ENCODE results near the gene ENTPD6.
"Not testable (repeated sequence)": the region's sequence is repeated elsewhere in the genome, so short reads cannot be mapped to it uniquely, and the experiment has no call there.

The ENTPD6 gene

DNA sequence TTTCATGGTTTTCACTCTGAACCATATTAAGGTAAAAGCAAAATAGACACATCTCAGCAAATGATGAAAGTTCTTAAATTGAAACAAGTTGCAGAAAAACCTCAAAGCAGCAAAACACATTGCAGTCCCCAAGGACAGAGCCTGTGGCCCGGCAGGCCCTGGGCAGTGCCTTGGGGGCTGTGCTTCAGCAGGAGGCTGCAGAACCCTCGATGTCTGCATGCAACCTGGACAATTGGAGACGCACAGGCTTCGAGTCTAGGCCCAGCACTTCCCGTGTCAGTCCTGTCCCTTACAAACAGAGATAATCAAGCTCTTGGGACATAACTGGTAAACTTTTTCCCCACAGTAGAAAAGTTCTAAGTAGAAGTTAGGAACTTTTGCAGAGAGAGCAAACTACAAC is 61.6 kb downstream of the ENTPD6 start:
- Mint-ChIP-seq H3K4me1 (ENCODE audit: low read depth) (peaks cover 80% of the 10 kb centered on the region), H3K27me3 (no peaks in the 10 kb centered on the region), H3K4me3 (no peak overlapping the region), H3K27ac (peak overlapping the region; percentile 90), H3K36me3 (peaks cover 7% of the 10 kb centered on the region), H3K9me3 (ENCODE audit: low read depth) (no peaks in the 10 kb centered on the region)

DNA sequence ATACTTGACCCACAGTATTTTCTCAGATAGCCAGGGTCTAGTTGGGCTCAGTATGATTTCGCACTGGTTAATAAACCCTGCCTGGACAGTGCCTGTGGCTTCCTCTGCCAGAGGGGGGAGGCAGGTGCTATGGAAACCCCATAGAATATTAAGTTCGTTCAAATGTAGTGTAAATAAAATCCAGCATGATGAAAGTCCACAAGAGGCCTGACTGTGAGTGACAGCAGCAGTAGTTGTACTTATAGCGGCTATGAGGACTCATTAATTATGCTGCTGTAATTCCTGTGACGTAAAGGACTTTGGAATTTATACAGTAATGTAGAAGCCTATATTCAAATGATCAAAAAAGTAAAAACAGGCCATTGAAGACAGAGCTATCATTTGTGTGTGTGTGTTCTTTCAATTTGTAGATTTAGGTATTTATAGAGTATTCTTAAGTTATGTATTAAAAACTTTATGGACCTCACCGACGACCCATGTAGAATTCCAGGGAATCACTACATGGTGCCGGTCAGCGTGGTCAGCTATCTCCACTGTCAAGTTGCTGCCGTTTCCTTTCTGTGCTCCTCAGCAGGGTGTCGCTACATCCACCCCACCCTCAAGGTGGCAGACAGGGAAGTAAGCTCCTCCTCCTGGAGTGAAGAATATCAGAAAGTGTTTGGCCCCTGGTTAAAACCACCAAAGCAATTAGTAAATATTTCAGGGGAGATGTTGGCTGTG is 62.4 kb downstream of the ENTPD6 start:
- peak overlapping the region; percentile 90 for H3K27ac Mint-ChIP-seq
- H3K27me3 Mint-ChIP-seq = no peaks in the 10 kb centered on the region
- H3K36me3 Mint-ChIP-seq = peaks cover 7% of the 10 kb centered on the region
- no peak overlapping the region for H3K4me3 Mint-ChIP-seq
- H3K9me3 Mint-ChIP-seq (ENCODE audit: low read depth) = no peaks in the 10 kb centered on the region
- H3K4me1 Mint-ChIP-seq (ENCODE audit: low read depth) = peaks cover 72% of the 10 kb centered on the region

DNA sequence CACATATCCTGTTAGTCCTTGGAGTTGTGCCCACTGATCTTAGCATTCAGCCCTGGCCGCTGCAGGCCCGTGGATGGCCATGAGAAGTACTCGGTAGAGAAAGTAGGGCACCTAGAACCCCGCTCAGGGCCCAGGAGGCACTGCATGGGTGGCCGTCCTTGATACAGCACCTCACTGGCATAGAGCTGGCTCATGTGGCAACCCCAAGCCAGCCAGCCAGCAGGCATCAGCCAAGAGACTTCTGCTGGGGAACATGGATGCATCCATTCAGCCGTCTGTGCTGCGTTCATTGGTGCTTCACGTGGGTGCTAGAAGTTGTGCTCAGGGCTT is 62.9 kb downstream of the ENTPD6 start:
- peaks cover 70% of the 10 kb centered on the region for H3K4me1 Mint-ChIP-seq (ENCODE audit: low read depth)
- H3K27ac Mint-ChIP-seq = peak overlapping the region; percentile 90
- H3K4me3 Mint-ChIP-seq = no peak overlapping the region
- no peaks in the 10 kb centered on the region for H3K9me3 Mint-ChIP-seq (ENCODE audit: low read depth)
- H3K27me3 Mint-ChIP-seq = no peaks in the 10 kb centered on the region
- peaks cover 7% of the 10 kb centered on the region for H3K36me3 Mint-ChIP-seq

DNA sequence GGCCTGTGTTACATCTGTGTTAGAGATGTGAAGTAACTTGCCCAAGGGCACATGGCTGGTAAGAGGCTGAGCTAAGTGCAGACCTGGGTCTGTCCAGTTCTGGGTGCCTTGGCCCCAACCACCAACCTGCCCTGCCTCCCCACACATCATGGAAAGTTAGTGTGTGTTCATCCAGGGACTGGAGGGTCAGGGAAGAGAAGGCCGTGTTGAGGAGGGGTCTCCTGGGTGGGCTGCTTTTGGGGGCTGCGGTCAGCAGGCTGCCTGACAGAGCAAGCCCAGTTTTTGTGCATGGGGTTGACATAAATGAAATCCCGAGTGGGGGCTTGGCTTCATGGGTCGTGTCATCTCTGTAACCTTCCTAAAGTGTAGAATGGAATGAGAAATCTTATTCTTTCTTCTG is 63.3 kb downstream of the ENTPD6 start:
- Mint-ChIP-seq H3K27me3 (no peaks in the 10 kb centered on the region), H3K4me1 (ENCODE audit: low read depth) (peaks cover 67% of the 10 kb centered on the region), H3K4me3 (peak overlapping the region; percentile 51), H3K27ac (peak overlapping the region; percentile 90), H3K9me3 (ENCODE audit: low read depth) (no peaks in the 10 kb centered on the region), H3K36me3 (peaks cover 7% of the 10 kb centered on the region)

DNA sequence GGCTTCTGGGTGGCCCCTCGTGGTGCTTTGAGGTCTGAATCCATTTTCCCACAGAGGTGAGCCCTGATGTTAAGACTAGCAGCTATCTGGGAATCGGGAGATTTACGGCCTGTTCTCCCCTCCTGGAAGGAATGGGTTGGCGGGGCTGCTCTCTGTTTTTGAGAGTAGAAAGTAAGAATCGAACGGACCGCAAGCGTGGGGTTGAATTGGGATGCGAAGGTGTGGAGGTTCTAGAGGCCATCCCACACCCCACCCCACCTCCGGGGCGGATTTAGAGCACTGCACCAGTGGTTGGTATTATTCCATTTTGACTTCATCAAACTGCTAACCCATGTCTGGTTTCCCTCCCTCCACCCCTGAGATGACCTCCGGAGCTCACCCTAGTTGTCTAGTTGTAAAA is 63.8 kb downstream of the ENTPD6 start:
- Mint-ChIP-seq H3K27ac (peak overlapping the region; percentile 90), H3K4me3 (peak overlapping the region; percentile 74)

DNA sequence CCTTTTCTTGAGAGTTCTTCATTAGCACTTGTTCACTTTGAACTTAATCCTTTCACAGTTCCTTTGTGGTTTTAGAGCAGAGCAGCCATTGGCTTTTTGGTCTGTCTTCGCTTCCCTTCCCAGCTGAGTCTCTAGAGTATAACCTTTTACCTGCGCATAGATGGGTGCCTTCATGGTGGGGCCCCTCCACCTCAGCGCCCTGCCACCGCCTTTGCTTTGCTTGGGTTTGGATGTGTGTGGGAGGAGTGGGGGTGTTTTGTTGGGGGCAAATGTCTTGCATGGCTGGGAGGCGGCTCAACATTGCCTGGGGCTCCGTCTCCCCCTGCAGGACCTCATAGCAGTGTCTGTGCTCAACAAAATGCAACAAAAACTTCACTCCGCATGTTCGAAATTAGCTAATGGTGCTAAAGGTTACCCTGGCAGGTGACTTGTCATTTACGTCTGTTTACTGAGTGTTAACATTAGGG is 64.3 kb downstream of the ENTPD6 start:
- Mint-ChIP-seq H3K36me3 (peaks cover 9% of the 10 kb centered on the region), H3K4me1 (ENCODE audit: low read depth) (peaks cover 62% of the 10 kb centered on the region), H3K27me3 (no peaks in the 10 kb centered on the region), H3K4me3 (peak overlapping the region; percentile 74), H3K9me3 (ENCODE audit: low read depth) (no peaks in the 10 kb centered on the region), H3K27ac (peak overlapping the region; percentile 90)

More for the DNA sequence above, 63.8 kb downstream of the ENTPD6 start:
- no peaks in the 10 kb centered on the region for H3K27me3 Mint-ChIP-seq
- peaks cover 9% of the 10 kb centered on the region for H3K36me3 Mint-ChIP-seq
- peaks cover 66% of the 10 kb centered on the region for H3K4me1 Mint-ChIP-seq (ENCODE audit: low read depth)
- no peaks in the 10 kb centered on the region for H3K9me3 Mint-ChIP-seq (ENCODE audit: low read depth)

DNA sequence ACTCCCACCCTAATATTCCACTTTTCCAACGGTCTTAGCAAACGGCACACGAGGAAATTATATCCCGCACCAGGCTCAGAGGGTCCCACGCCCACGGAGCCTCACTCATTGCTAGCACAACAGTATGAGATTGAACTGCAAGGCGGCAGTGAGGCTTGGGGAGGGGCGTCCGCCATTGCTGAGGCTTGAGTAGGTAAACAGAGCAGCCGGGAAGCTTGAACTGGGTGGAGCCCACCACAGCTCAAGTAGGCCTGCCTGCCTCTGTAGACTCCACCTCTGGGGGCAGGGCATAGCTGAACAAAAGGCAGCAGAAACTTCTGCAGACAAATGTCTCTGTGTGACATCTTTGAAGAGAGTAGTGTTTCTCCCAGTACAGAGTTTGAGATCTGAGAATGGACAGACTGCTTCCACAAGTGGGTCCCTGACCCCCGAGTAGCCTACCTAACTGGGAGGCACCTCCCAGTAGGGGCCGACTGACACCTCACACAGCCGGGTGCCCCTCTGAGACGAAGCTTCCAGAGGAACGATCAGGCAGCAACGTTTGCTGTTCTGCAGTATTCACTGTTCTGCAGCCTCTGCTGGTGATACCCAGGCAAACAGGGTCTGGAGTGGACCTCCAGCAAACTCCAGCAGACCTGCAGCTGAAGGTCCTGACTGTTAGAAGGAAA is 65.4 kb downstream of the ENTPD6 start:
- Mint-ChIP-seq H3K4me1 (ENCODE audit: low read depth) (peaks cover 60% of the 10 kb centered on the region), H3K27ac (peak overlapping the region; percentile 90), H3K4me3 (peak overlapping the region; percentile 57)
- not testable (repeated sequence) for H3K27me3 Mint-ChIP-seq; H3K9me3 Mint-ChIP-seq (ENCODE audit: low read depth); H3K36me3 Mint-ChIP-seq

DNA sequence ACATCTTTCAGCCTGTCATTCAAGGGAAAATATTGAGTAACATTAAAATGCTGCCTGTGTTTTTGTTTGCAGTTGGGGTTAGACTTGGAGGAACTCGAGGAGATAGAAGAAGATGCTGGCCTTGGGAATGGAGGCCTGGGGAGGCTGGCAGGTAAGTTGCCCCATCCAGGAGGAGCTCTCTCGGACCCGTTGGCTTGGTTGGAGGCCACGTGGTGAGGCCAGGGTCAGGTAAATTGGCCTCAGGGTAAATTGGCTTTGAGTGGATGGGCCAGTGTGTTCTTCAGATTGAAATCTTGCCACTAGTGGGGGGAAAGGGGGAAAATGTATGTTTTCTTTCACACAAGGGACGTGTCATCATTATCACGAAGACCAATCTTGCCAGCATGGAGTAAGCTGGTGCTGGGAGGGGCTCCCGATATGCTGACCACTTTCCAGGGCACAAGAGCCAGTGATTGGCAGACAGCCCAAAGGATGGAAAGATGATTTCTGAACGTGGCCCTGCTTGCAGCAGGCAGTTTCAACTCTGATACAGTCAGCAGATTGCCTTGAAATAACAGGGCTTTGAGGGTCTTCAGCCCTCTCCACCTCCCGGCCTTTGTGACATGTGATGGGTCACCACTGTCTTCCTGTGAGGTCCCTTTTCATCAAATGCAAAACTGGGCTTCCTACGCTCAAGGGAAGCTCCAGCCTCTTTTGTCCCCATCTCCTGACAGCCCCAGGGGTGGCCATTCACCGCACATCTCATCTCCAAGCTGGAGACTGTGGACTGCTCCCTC is 73.7 kb downstream of the ENTPD6 start:
- Mint-ChIP-seq H3K27ac (no peak overlapping the region), H3K4me1 (ENCODE audit: low read depth) (peaks cover 10% of the 10 kb centered on the region), H3K27me3 (no peaks in the 10 kb centered on the region), H3K9me3 (ENCODE audit: low read depth) (no peaks in the 10 kb centered on the region), H3K4me3 (no peak overlapping the region), H3K36me3 (peaks cover 5% of the 10 kb centered on the region)

DNA sequence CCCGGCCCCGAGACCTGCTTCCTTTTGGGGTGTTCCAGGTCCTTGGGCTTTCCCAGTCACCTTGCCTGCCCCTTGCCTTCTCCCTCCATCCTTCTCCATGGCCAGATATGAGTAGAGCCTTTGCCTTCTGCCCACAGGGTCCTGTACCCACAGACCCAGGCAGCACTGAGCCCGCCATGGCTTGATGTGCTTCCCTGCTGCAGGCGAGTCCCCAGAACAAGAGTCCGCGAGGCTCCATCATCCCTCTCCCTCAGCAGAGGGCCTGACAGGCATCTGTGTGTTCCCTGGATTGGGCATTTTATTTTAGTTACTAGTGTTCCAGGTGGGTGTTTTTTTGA is 74.3 kb downstream of the ENTPD6 start:
- no peaks in the 10 kb centered on the region for H3K27me3 Mint-ChIP-seq
- H3K9me3 Mint-ChIP-seq (ENCODE audit: low read depth) = no peaks in the 10 kb centered on the region
- no peak overlapping the region for H3K4me3 Mint-ChIP-seq
- H3K36me3 Mint-ChIP-seq = peaks cover 4% of the 10 kb centered on the region
- peaks cover 10% of the 10 kb centered on the region for H3K4me1 Mint-ChIP-seq (ENCODE audit: low read depth)
- H3K27ac Mint-ChIP-seq = no peak overlapping the region

DNA sequence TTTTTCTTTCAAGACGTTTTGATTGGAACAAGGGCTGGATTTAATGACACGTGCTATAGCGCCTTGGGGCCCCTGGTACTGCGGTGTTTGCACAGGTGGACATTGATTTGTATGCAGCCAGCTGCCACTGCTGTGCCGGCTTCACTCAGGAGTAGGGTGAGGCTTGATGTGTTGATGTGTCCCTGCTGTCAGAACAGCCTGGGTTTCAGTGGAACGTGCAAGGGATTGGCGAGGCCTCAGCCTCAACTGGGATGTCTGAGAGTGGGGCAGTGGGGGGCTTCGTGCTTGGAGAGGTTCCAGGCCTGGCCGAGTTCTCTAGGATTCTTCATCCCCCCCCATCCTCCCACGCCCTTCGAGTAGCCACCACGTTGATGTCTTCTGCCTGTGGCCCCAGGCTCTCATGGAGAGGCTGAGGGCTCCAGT is 75.3 kb downstream of the ENTPD6 start:
- H3K4me3 Mint-ChIP-seq = no peak overlapping the region
- peaks cover 9% of the 10 kb centered on the region for H3K4me1 Mint-ChIP-seq (ENCODE audit: low read depth)
- no peaks in the 10 kb centered on the region for H3K27me3 Mint-ChIP-seq
- no peaks in the 10 kb centered on the region for H3K9me3 Mint-ChIP-seq (ENCODE audit: low read depth)
- H3K36me3 Mint-ChIP-seq = peaks cover 4% of the 10 kb centered on the region
- no peak overlapping the region for H3K27ac Mint-ChIP-seq

DNA sequence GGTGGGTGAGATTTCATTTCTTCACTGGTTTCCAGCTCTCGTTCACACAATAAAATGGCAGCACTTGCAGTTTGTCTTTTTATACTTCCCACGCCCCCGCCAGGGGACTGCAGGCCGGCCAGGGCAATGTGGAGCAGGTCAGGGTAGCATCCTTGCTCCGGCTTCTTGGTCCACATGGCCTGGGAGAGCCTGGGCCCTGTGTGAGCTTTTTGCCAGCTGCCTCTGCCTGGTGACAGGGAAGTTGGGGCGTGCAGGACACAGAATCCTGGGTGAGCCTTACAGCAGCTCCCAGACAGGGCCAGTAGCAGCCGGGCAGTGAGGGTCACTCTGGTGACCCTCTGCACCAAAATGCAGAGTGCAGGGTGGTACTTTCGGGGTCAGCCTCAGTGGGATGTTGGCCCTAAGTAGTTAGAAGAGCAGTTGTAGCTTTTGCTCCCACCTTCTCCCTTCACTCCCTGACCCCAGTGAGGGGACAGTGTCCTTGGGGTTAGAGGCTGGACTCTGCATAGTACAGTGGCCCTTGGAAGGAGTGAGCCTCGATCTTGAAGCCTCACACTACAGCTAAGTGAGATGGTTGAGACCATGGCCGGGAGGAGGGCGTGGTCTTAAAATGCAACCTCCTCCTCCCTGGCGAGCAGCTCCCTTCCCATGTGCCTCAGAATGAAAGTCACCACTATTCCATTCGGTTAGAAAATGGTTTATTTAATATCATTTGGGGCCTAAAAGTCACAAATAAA is 76.1 kb downstream of the ENTPD6 start:
- Mint-ChIP-seq H3K27me3 (no peaks in the 10 kb centered on the region), H3K9me3 (ENCODE audit: low read depth) (no peaks in the 10 kb centered on the region), H3K4me3 (no peak overlapping the region), H3K27ac (no peak overlapping the region), H3K36me3 (peaks cover 4% of the 10 kb centered on the region), H3K4me1 (ENCODE audit: low read depth) (peaks cover 7% of the 10 kb centered on the region)

DNA sequence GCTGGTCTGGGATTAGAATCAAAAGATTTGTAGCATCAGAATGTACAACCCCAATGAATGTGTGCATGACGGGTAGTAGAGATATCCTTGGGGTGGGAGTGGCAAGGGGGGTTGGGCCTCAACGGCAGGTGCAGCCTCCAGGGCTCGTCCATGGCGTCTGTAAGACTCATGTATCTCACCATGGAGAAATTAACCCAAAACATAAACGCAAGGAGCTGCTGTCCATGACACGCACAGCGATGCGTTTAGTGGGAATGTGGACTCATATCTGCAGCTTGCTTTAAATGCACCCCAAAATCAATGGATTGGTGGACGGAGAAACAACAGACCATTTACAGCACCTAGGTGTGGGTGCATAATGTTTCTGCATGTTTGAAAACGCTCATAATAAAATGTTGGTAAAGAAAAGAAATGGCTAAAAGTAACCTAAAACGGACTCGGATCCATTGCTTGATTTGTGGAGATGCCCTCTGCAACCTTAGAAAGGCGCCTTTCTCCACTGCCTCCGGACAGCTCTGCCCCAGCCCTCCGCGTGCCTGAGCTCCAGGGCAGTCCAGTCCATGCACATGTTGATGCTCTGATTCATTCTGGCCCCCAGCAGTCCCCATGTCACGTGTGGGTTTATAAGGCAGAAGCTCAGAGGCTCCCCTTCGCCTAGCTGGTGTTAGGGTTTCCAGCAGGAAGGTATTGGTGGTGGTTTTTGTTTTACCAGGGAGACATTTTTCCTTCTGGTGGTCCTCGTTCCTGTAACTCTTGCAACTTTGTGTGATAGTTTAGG is 76.9 kb downstream of the ENTPD6 start:
- Mint-ChIP-seq H3K4me3 (no peak overlapping the region), H3K27ac (no peak overlapping the region), H3K27me3 (no peaks in the 10 kb centered on the region), H3K36me3 (peaks cover 4% of the 10 kb centered on the region), H3K9me3 (ENCODE audit: low read depth) (no peaks in the 10 kb centered on the region), H3K4me1 (ENCODE audit: low read depth) (peaks cover 2% of the 10 kb centered on the region)

DNA sequence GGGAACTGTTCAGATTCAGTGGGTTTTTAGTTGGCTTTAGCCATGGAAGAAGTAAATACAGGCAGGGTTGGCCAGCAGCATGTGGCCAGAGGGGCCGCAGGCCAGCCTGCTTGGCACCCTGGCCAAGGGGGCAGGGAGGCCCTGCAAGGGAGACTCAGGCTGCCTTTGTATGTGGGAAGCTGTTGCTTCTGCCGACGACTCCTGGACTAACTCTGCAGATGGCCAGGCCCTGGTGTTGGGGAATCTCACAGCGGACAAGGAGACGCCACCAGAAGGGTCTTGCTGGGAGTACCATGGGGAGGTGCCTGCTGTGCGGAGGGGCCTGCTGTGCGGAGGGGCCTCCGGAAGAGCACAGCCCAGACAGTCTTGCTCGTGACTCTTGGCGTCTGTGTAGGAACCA is 77.5 kb downstream of the ENTPD6 start:
- Mint-ChIP-seq H3K27me3 (no peaks in the 10 kb centered on the region), H3K36me3 (peaks cover 4% of the 10 kb centered on the region), H3K4me1 (ENCODE audit: low read depth) (no peaks in the 10 kb centered on the region), H3K9me3 (ENCODE audit: low read depth) (no peaks in the 10 kb centered on the region), H3K27ac (no peak overlapping the region), H3K4me3 (no peak overlapping the region)

All from activated naive CD8-positive, alpha-beta T cell (primary cell).